ENCODE data around the gene C14orf93.
"Not testable (repeated sequence)": the region's sequence is repeated elsewhere in the genome, so short reads cannot be mapped to it uniquely, and the experiment has no call there.

The C14orf93 gene

DNA sequence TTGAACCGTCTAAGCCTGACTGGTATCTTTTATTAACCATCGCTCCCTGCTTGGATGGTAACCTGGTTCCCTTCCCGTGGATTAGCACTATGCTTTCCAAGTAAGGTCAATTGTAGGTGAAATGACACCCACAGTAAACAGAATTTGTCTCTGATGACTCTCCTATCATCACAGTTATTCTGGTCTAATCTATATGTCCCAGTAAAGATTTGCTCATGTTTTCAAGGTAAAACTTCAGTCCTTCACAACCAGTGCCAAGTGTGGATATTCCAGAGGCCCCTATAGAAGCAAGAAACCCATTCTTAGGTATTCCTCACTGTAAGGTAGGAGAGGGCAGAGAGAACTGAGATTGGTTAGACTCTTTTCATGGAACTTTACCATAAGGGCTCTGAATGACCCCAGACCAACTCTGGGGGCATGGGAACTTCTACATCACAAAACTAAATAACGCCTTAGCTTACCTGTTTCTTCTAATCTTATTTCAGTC lies 43.1 kb downstream of the C14orf93 start:
- no peak for DNase-seq

DNA sequence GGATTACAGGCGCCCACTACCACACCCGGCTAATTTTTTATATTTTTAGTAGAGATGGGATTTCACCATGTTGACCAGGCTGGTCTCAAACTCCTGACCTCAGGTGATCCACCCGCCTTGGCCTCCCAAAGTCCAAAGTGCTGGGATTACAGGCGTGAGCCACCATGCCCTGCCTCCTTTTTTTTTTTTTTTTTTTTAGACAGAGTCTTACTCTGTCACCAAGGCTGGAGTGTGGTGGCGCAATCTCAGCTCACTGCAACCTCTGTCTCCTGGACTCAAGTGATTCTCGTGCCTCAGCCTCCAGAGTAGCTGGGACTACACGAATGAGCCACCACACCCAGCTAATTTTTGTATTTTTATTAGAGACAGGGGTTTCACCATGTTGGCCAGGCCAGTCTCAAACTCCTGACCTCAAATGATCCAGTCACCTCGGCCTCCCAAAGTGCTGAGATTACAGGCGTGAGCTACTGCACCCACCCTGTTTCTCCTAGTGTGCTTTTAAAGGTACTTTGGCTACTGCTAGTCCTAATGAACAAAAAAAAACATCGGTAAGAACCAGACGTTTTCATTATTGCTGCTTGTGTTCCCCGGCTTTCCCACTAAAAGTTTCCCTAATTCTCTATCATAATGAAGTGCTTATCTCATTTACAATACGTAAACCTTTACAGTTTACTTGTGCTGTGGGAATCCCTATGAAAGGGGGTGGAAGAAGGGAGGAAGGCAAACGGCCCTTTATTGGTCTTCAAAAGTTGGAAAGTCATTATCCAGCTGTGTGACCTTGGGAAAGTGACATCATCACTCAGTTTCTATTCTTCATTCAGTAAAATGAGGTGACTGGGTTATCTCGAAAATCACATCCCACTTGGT lies 43.8 kb downstream of the C14orf93 start:
- not testable (repeated sequence) for DNase-seq

DNA sequence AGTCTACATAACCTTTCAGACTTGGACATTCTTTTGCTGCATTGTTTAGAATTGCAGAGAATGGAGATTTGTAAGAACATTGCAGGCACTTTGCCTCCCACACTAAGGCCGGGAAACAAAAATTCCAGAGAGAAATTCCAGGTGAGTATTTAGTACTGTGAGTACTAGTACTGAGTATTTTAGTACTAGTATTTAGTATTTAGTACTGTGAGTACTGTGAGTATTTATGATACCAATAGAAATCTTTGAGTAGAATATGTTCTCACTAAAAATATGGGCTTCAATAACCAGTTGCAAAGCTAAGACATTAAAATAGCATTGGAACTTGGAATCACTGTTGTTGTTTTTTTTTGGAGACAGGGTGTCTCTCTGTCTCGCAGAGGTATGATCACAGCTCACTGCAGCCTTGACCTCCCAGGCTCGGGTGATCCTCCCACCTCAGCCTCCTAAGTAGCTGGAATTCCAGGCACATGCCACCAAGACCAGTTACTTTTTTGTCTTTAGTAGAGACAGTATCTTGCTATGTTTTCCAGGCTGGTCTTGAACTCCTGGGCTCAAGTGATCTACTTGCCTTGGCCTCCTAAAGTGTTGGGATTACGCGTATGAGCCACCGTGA lies 47.8 kb downstream of the C14orf93 start:
- no peak for DNase-seq

DNA sequence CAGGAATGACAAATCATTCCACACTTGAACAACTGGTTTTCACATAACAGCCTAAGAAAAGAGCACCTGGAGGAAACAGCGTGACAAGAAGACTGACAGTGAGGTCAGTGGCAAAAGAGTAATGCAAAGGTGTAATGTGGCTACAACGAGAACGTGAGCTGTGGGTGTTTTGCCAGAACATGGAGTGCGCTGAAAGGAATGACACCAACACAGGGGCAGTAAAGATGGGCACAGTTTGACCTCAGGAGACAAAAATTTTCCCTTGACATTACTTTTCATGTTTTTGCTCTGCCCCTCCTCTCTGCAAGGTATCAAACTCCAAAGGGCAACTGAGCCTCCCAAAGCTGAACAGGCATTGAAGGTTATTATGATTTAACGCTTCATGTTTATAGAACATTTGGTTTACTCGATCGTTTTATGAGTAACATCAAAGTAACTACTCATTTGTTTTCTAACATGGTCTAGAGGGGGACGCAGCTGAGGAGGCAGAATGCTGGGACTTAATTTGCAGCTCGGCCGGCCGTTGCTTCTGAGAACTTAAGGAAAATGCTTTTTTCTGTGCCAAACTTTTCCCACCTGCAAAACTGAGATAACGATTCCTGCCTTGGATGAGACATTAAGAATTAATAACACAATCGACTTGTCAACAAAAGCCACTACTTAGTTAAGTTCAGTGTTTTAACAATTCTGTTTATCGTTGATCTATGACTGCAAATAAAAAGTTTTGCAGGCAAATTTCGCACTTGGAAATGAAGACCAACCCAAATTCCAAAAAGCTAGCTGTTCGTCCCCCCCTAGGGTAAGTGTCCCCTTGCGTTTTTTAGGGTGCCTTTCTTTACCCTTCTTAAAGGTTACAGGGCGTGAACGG lies 54.0 kb downstream of the C14orf93 start:
- no peak for DNase-seq

DNA sequence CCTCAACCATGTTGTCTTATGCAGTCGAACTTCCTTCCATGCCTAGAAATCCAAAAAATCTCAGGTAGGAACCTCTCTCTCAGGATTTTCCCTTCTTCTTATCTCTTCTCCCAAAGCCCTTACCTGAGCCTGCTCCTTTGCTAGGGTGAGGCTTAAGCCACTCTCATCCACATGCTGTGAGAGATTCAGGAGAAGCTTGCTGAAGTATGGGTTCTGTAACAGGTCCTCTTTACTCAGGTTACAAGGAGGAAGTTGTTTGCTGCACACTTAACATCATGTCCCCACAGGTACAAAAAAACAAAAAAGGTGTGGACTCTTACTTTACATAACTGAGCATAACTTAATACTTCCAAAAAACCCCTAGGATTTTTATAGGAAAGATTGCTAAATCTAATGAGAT lies 57.5 kb downstream of the C14orf93 start:
- DNase-seq: no peak

DNA sequence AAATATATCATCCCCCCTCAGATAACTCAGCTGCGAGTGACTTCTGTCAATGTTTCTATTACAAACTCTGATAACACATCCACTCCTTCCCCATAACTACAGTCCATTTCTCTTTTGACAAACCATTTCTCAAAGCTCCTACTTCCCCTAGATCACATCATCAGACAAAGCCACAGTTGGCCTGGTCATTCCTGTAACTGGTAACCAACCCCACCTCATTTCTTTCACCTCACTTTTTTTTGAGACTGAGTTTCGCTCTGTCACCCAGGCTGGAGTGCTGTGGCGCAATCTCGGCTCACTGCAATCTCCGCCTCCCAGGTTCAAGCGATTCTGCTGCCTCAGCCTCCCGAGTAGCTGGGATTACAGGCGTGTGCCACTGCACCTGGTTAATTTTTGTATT lies 58.1 kb downstream of the C14orf93 start:
- DNase-seq: not testable (repeated sequence)

DNA sequence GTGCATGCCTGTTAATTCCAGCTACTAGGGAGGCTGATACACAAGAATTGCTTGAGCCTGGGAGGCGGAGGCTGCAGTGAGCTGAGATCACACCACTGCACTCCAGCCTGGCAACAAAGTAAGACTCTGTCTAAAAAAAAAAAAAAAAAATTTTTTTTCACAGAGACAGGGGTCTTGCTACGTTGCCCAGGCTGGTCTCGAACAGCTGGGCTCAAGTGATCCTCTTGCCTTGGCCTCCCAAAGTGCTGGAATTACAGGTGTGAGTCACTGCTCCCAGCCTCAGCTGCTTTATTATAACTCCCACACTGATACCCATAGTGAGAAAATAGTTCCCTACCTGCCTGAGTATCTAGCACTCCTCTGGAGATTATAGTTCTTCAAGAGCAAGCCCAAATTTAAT lies 64.3 kb downstream of the C14orf93 start:
- DNase-seq: no peak

DNA sequence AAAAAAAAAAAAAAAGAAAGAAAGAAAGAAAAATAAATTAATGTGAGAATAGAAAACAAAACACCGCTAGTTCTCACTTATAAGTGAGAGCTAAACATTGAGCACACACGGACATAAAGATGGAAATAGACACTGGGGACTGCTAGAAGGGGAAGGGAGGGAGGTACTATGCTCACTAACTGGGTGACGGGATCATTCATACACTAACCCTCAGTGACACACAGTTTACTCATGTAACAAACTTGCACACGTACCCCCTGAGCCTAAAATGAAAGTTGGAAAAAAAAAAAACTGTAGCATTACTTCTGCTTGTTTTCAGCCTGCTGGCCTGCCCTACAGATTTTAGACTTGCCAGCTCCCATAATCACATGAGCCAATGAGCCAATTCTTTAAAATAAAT lies 70.3 kb downstream of the C14orf93 start:
- DNase-seq: no peak

All from retina (tissue), 1 donor.